CD14-positive monocyte (primary cell): ENCODE results near the gene POU5F2. TPM values are rescaled to one million over a fixed set of nuclear protein-coding genes. Genes with fewer than 3 reads are reported as not detected.

Experiments
- DNase-seq, 3 donors: peaks; one replicate each; pipeline ENCODE4 v3.0.0-alpha.2; 2011 to 2022
- H2AFZ ChIP-seq: 2 replicates; pipeline ENCODE4 v1.6.0; 2012; ENCODE audit warnings: mild to moderate bottlenecking, low read depth, low read length, inconsistent platforms; ENCODE audit not compliant: insufficient read depth, poor library complexity, severe bottlenecking
- H3K27ac ChIP-seq, 2 donors: 1 replicate in 1 of 2; 2 replicates in 1 of 2; pipeline ENCODE4 v1.5.1; 2012 to 2013; ENCODE audit warnings: low read length in 2 of 2, control low read depth in 1 of 2, inconsistent platforms in 1 of 2, low read depth in 1 of 2, mild to moderate bottlenecking in 1 of 2
- H3K27me3 ChIP-seq, 2 donors: one replicate each; pipeline versions ENCODE4 v1.6.0 to v1.6.1; 2011 to 2013; ENCODE audit warnings: low read length in 2 of 2; ENCODE audit not compliant: control insufficient read depth in 2 of 2, insufficient read depth in 2 of 2
- H3K36me3 ChIP-seq, 2 donors: replicated peaks in 1 of 2; 1 replicate in 1 of 2; 2 replicates in 1 of 2; pipeline versions ENCODE4 v1.5.1 to v1.6.1; 2012 to 2013; ENCODE audit warnings: low read length in 2 of 2, control low read depth in 1 of 2, inconsistent platforms in 1 of 2, mild to moderate bottlenecking in 1 of 2; ENCODE audit not compliant: insufficient read depth in 2 of 2, control insufficient read depth in 1 of 2
- H3K4me1 ChIP-seq, 2 donors: 1 replicate in 1 of 2; 2 replicates in 1 of 2; pipeline versions ENCODE4 v1.5.1 to v1.6.1; 2012 to 2013; ENCODE audit warnings: low read length in 2 of 2, control low read depth in 1 of 2, inconsistent platforms in 1 of 2, mild to moderate bottlenecking in 1 of 2, moderate library complexity in 1 of 2; ENCODE audit not compliant: insufficient read depth in 2 of 2, control insufficient read depth in 1 of 2
- H3K4me2 ChIP-seq: replicated peaks from 2 replicates; pipeline ENCODE3; 2012; ENCODE audit warnings: low read length, moderate library complexity, mild to moderate bottlenecking; ENCODE audit not compliant: poor library complexity, severe bottlenecking; ENCODE audit errors: extremely low read depth
- H3K4me3 ChIP-seq, 3 experiments: fragments of 200-600 bp in 1 of 3; sonication (generic) in 1 of 3; replicated peaks in 1 of 3; 1 replicate in 2 of 3; 2 replicates in 1 of 3; pipeline ENCODE4 v1.5.1; 2011 to 2013; ENCODE audit warnings: low read length in 3 of 3, mild to moderate bottlenecking in 3 of 3, control low read depth in 2 of 3, low read depth in 2 of 3, inconsistent platforms in 1 of 3, moderate library complexity in 1 of 3
- H3K79me2 ChIP-seq: 2 replicates; pipeline ENCODE4 v1.6.0; 2012; ENCODE audit warnings: mild to moderate bottlenecking, control low read depth, inconsistent platforms, low read length, moderate library complexity; ENCODE audit not compliant: insufficient read depth
- H3K9ac ChIP-seq: 2 replicates; pipeline ENCODE4 v1.6.0; 2017; ENCODE audit warnings: low read length, mild to moderate bottlenecking; ENCODE audit not compliant: insufficient read depth, poor library complexity, severe bottlenecking
- H3K9me3 ChIP-seq, 2 donors: replicated peaks in 1 of 2; 1 replicate in 1 of 2; 2 replicates in 1 of 2; pipeline versions ENCODE4 v1.5.1 to v1.6.1; 2012 to 2013; ENCODE audit warnings: low read length in 2 of 2, control low read depth in 1 of 2; ENCODE audit not compliant: control insufficient read depth in 1 of 2, insufficient read depth in 1 of 2
- H4K20me1 ChIP-seq: 2 replicates; pipeline ENCODE4 v1.6.0; 2012; ENCODE audit warnings: mild to moderate bottlenecking, low read length, control low read depth, moderate library complexity; ENCODE audit not compliant: insufficient read depth
- H3K27ac Mint-ChIP-seq, 7 donors: one replicate each; pipeline ENCODE4 v1.8.0; 2020; ENCODE audit warnings: mild to moderate bottlenecking in 7 of 7, mixed read lengths in 7 of 7, moderate library complexity in 6 of 7, inconsistent platforms in 2 of 7
- H3K27me3 Mint-ChIP-seq, 3 donors: one replicate each; pipeline ENCODE4 v1.8.0; 2021 to 2022; ENCODE audit warnings: low read depth in 3 of 3, mild to moderate bottlenecking in 3 of 3, mixed read lengths in 3 of 3, moderate library complexity in 3 of 3, inconsistent platforms in 1 of 3
- H3K36me3 Mint-ChIP-seq, 2 donors: one replicate each; pipeline ENCODE4 v1.8.0; 2020; ENCODE audit warnings: mixed read lengths in 2 of 2, inconsistent platforms in 1 of 2, mild to moderate bottlenecking in 1 of 2
- H3K4me1 Mint-ChIP-seq: one replicate; pipeline ENCODE4 v1.8.0; 2020; ENCODE audit warnings: mild to moderate bottlenecking, mixed read lengths
- H3K4me3 Mint-ChIP-seq, 2 donors: one replicate each; pipeline ENCODE4 v1.8.0; 2020; ENCODE audit warnings: mild to moderate bottlenecking in 2 of 2, mixed read lengths in 2 of 2, moderate library complexity in 1 of 2
- H3K9me3 Mint-ChIP-seq, 7 donors: one replicate each; pipeline ENCODE4 v1.8.0; 2020 to 2022; ENCODE audit warnings: mixed read lengths in 7 of 7, mild to moderate bottlenecking in 6 of 7, moderate library complexity in 6 of 7, inconsistent platforms in 2 of 7
- CTCF ChIP-seq: fragments of 200-600 bp; IDR thresholded peaks from one replicate; pipeline ENCODE4 v1.8.0; 2022; ENCODE audit warnings: antibody characterized with exemption, mild to moderate bottlenecking
- WGBS: methylation state at CpG from one replicate; pipeline ENCODE4 v1.1.5; 2013; ENCODE audit warnings: missing lambda C conversion rate; ENCODE audit not compliant: insufficient coverage; 5-methylcytosine and 5-hydroxymethylcytosine counted together
- intact Hi-C, 2 donors: fragments of 100-400 bp; cut with micrococcal nuclease; formaldehyde crosslinking; loops; one replicate each; pipeline versions ENCODE4 v1.15.0 to v1.15.1; 2023
- polyA plus RNA-seq, 3 donors: library from polyadenylated mRNA; depleted of rRNA in 1 of 3; unstranded in 2 of 3; stranded (reverse) in 1 of 3; fragments of 300-500 nt in 2 of 3; fragments of >200 nt in 1 of 3; fragmentation: Illumina TruSeq in 2 of 3; gene quantifications; 1 replicate in 2 of 3; 2 replicates in 1 of 3; pipeline ENCODE4 v1.2.3, GENCODE V29; 2012 to 2021

POU5F2 gene
- polyA plus RNA-seq, 3 donors, result 0.04 to 0.05 TPM; not detected in 1

- Histone ChIP-seq H3K4me2 (no peak overlapping the region), H3K27ac (no peak overlapping the region), H3K9me3 (no peaks in the 10 kb centered on the region), H3K9ac (no peak overlapping the region), H3K36me3 (no peaks in the 10 kb centered on the region), H2AFZ (no peak overlapping the region), H3K79me2 (no peaks in the 10 kb centered on the region), H3K27me3 (no peaks in the 10 kb centered on the region), H3K4me3 (no peak overlapping the region), H4K20me1 (no peaks in the 10 kb centered on the region), H3K4me1 (no peaks in the 10 kb centered on the region)
- Mint-ChIP-seq H3K9me3 (no peaks in the 10 kb centered on the region), H3K4me3 (no peak overlapping the region), H3K27me3 (no peaks in the 10 kb centered on the region), H3K36me3 (peaks cover 7 to 14% of the 10 kb centered on the region in 2 donors), H3K4me1 (no peaks in the 10 kb centered on the region), H3K27ac (no peak overlapping the region)
- intact Hi-C loops, result no loop called here
- no peak for DNase-seq
- no CpG with 5 or more reads among the region's 2 CpGs for WGBS
- TF ChIP-seq CTCF, result no peak
These were observed 44.1 kb upstream of the POU5F2 start for GRCh38 chr5:93785475-93785874.

- H3K27me3 ChIP-seq, result no peaks in the 10 kb centered on the region
- no peaks in the 10 kb centered on the region for H3K36me3 ChIP-seq
- H3K27ac Mint-ChIP-seq, result no peak overlapping the region
- H3K4me3 ChIP-seq, result no peak overlapping the region
- no peaks in the 10 kb centered on the region for H3K4me1 ChIP-seq
- no peak overlapping the region for H3K9ac ChIP-seq
- H3K36me3 Mint-ChIP-seq, result peaks cover 12 to 18% of the 10 kb centered on the region in 2 donors
- H3K27ac ChIP-seq, result no peak overlapping the region
- no peaks in the 10 kb centered on the region for H3K9me3 ChIP-seq
- no peaks in the 10 kb centered on the region for H3K9me3 Mint-ChIP-seq
- no peak for TF ChIP-seq CTCF
- no peaks in the 10 kb centered on the region for H4K20me1 ChIP-seq
- H3K4me3 Mint-ChIP-seq, result no peak overlapping the region
- H3K27me3 Mint-ChIP-seq, result no peaks in the 10 kb centered on the region
- intact Hi-C loops, result no loop called here
- H3K79me2 ChIP-seq, result no peaks in the 10 kb centered on the region
- H2AFZ ChIP-seq, result no peak overlapping the region
- WGBS, result no CpG with 5 or more reads among the region's 1 CpG
- no peak overlapping the region for H3K4me2 ChIP-seq
- no peak for DNase-seq
- no peaks in the 10 kb centered on the region for H3K4me1 Mint-ChIP-seq
These were observed 41.6 kb upstream of the POU5F2 start for GRCh38 chr5:93782978-93783377.
